ENCODE data around the gene SPSB4.
"Not testable (repeated sequence)": the region's sequence is repeated elsewhere in the genome, so short reads cannot be mapped to it uniquely, and the experiment has no call there.

Gene SPSB4

GRCh38 chr3:141050576-141051442 lies at the start of gene SPSB4:
Gene SPSB4, plus strand, starts transcription at chr3:141051347. Its CDS starts 14,758 bp downstream, at chr3:141066105.
- peak; percentile 25 for DNase-seq

- DNase-seq: no peak
These were observed 44.8 kb upstream of the SPSB4 start for GRCh38 chr3:141006344-141006743.

- DNase-seq: no peak
These were observed 41.7 kb upstream of the SPSB4 start for GRCh38 chr3:141009496-141009895.

- DNase-seq: peak; percentile 32
These were observed 39.7 kb upstream of the SPSB4 start for GRCh38 chr3:141011232-141011996.

GRCh38 chr3:141011997-141012262 lies 39.2 kb upstream of the SPSB4 start:
- DNase-seq: no peak

GRCh38 chr3:141012571-141012970 lies 38.6 kb upstream of the SPSB4 start:
- no peak for DNase-seq

- DNase-seq: no peak
These were observed 35.7 kb upstream of the SPSB4 start for GRCh38 chr3:141015481-141015880.

GRCh38 chr3:141017366-141018322 lies 33.5 kb upstream of the SPSB4 start:
- DNase-seq: not testable (repeated sequence)

- no peak for DNase-seq
These were observed 31.9 kb upstream of the SPSB4 start for GRCh38 chr3:141019244-141019643.

- DNase-seq: no peak
These were observed 30.9 kb upstream of the SPSB4 start for GRCh38 chr3:141020143-141020830.

- no peak for DNase-seq
These were observed 29.9 kb upstream of the SPSB4 start for GRCh38 chr3:141021261-141021660.

- DNase-seq: no peak
These were observed 20.9 kb upstream of the SPSB4 start for GRCh38 chr3:141030296-141030695.

- no peak for DNase-seq
These were observed 11.6 kb upstream of the SPSB4 start for GRCh38 chr3:141039589-141039988.

GRCh38 chr3:141044695-141045641 lies 6.2 kb upstream of the SPSB4 start:
- DNase-seq: no peak

- DNase-seq: no peak
These were observed 5.3 kb upstream of the SPSB4 start for GRCh38 chr3:141045849-141046248.

- DNase-seq: no peak
These were observed 4.0 kb upstream of the SPSB4 start for GRCh38 chr3:141047168-141047567.

GRCh38 chr3:141049681-141050080 lies 1.5 kb upstream of the SPSB4 start:
- DNase-seq: no peak

- DNase-seq: no peak
These were observed 475 bp downstream of the SPSB4 start for GRCh38 chr3:141051443-141052200.

- no peak for DNase-seq
These were observed 1.3 kb downstream of the SPSB4 start for GRCh38 chr3:141052201-141053069.

- no peak for DNase-seq
These were observed 4.0 kb downstream of the SPSB4 start for GRCh38 chr3:141055136-141055535.
